KBM-7 (cell line): Measurements from ENCODE around the gene CD300A.

Experiments used
- DNase-seq: peaks from one replicate; pipeline ENCODE4 v3.0.0-alpha.2; 2015
- in situ Hi-C: fragments of 300-500 bp; cut with MboI; formaldehyde crosslinking; loops from 2 replicates; pipeline ENCODE4 v1.14.3; 2020; ENCODE audit warnings: low sequenced_read_pairs, low pct_unique_long_range_greater_than_20kb, mixed read lengths

The CD300A gene

GRCh38 chr17:74437702-74438101, 28.7 kb upstream of the CD300A start:
- DNase-seq: peak; percentile 52
- in situ Hi-C loops: no loop called here

GRCh38 chr17:74439691-74440567, 26.5 kb upstream of the CD300A start:
- DNase-seq: no peak
- in situ Hi-C loops: no loop called here

- DNase-seq: no peak
- in situ Hi-C loops: no loop called here
Observed at GRCh38 chr17:74441537-74441936, 24.9 kb upstream of the CD300A start.

GRCh38 chr17:74442291-74442669, 24.2 kb upstream of the CD300A start:
- in situ Hi-C loops: no loop called here
- no peak for DNase-seq

GRCh38 chr17:74442670-74443515, 23.5 kb upstream of the CD300A start:
- in situ Hi-C loops: no loop called here
- DNase-seq: peak; percentile 97

GRCh38 chr17:74443516-74444296, 22.7 kb upstream of the CD300A start:
- in situ Hi-C loops: no loop called here
- no peak for DNase-seq

- in situ Hi-C loops: no loop called here
- DNase-seq: no peak
Observed at GRCh38 chr17:74444406-74444805, 22.0 kb upstream of the CD300A start.

GRCh38 chr17:74445158-74445557, 21.3 kb upstream of the CD300A start:
- in situ Hi-C loops: no loop called here
- no peak for DNase-seq

GRCh38 chr17:74446551-74447500, 19.6 kb upstream of the CD300A start:
- in situ Hi-C loops: no loop called here
- no peak for DNase-seq

GRCh38 chr17:74447628-74448159, 18.7 kb upstream of the CD300A start:
- in situ Hi-C loops: no loop called here

GRCh38 chr17:74448756-74449155, 17.7 kb upstream of the CD300A start:
- in situ Hi-C loops: no loop called here
- DNase-seq: no peak

More at GRCh38 chr17:74447628-74448159, 18.7 kb upstream of the CD300A start:
- no peak for DNase-seq

- no peak for DNase-seq
- in situ Hi-C loops: no loop called here
Observed at GRCh38 chr17:74449306-74449705, 17.1 kb upstream of the CD300A start.

- in situ Hi-C loops: loop anchor here (10.0 kb wide), 1 partner anchor 75 kb away; no protein-coding TSS in a partner anchor
- DNase-seq: no peak
Observed at GRCh38 chr17:74449773-74450172, 16.7 kb upstream of the CD300A start.

- in situ Hi-C loops: loop anchor here (10.0 kb wide), 1 partner anchor 75 kb away; no protein-coding TSS in a partner anchor
- DNase-seq: no peak
Observed at GRCh38 chr17:74450231-74450630, 16.2 kb upstream of the CD300A start.

GRCh38 chr17:74450925-74451403, 15.5 kb upstream of the CD300A start:
- DNase-seq: no peak
- in situ Hi-C loops: loop anchor here (10.0 kb wide), 1 partner anchor 76 kb away; no protein-coding TSS in a partner anchor

GRCh38 chr17:74451557-74451956, 14.9 kb upstream of the CD300A start:
- DNase-seq: no peak
- in situ Hi-C loops: loop anchor here (10.0 kb wide), 1 partner anchor 77 kb away; no protein-coding TSS in a partner anchor

GRCh38 chr17:74452033-74452840, 14.2 kb upstream of the CD300A start:
- DNase-seq: no peak
- in situ Hi-C loops: loop anchor here (10.0 kb wide), 1 partner anchor 77 kb away; no protein-coding TSS in a partner anchor
